Endothelial cell of umbilical vein (primary cell): ENCODE data around the gene ATP10A.

ENCODE experiments used
- CTCF ChIP-seq, 2 donors: IDR thresholded peaks; 1 replicate in 1 of 2; 2 replicates in 1 of 2; pipeline ENCODE4 v1.5.1; 2011; ENCODE audit warnings: low read length in 2 of 2, mild to moderate bottlenecking in 2 of 2, moderate library complexity in 2 of 2, control low read depth in 1 of 2, inconsistent platforms in 1 of 2, low read depth in 1 of 2; ENCODE audit not compliant: insufficient read depth in 1 of 2; ENCODE audit errors: extremely low read depth in 1 of 2
- GATA2 ChIP-seq: IDR thresholded peaks from 2 replicates; pipeline ENCODE4 v1.7.0; 2011; ENCODE audit warnings: low read depth, mild to moderate bottlenecking, moderate library complexity, mixed read lengths, low read length; ENCODE audit not compliant: insufficient read length, insufficient read depth
- JUN ChIP-seq: IDR thresholded peaks from 2 replicates; pipeline ENCODE4 v1.6.1; 2011; ENCODE audit warnings: borderline replicate concordance, low read depth; ENCODE audit not compliant: insufficient read length, insufficient read depth
- POLR2A ChIP-seq: IDR thresholded peaks from 2 replicates; pipeline ENCODE4 v1.6.1; 2012; ENCODE audit warnings: low read depth, mild to moderate bottlenecking, control low read depth, low read length

GRCh38 chr15:25742041-25742730 lies 120.9 kb downstream of the ATP10A start:
- no peak for TF ChIP-seq POLR2A
- TF ChIP-seq GATA2: no peak
- TF ChIP-seq JUN: no peak
- no peak for TF ChIP-seq CTCF (IDR thresholded peaks at IDR 0.05; ENCODE audit: extremely low read depth in 1 of 2, insufficient read depth in 1 of 2, low read depth in 1 of 2, low read length in 2 of 2)
